Measurements from ENCODE around the gene GABRB1. TPM values are rescaled to one million over a fixed set of nuclear protein-coding genes. Genes with fewer than 3 reads are reported as not detected.
A peak's percentile ranks its signal among the peaks of the same experiment; 100 is the strongest.
"Not testable (repeated sequence)": the region's sequence is repeated elsewhere in the genome, so short reads cannot be mapped to it uniquely, and the experiment has no call there.

GABRB1 gene
- polyA plus RNA-seq, 1 donor: not detected

DNA sequence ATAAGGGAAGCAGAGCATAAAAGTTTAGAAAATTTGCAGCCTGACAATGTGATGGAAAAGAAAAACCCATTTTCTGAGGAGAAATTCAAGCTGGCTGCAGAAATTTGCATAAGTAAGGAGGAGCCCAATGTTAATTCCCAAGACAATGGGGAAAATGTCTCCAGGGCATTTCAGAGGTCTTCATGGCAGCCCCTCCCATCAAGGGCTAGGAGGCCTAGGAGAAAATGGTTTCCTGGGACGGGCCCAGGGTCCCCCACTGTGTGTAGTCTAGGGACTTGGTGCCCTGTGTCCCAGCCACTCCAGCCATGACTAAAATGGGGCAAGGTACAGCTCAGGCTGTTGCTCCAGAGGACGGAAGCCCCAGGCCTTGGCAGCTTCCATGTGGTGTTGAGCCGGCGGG lies 259.5 kb downstream of the GABRB1 start:
- not testable (repeated sequence) for DNase-seq (ENCODE audit: low read depth)

DNA sequence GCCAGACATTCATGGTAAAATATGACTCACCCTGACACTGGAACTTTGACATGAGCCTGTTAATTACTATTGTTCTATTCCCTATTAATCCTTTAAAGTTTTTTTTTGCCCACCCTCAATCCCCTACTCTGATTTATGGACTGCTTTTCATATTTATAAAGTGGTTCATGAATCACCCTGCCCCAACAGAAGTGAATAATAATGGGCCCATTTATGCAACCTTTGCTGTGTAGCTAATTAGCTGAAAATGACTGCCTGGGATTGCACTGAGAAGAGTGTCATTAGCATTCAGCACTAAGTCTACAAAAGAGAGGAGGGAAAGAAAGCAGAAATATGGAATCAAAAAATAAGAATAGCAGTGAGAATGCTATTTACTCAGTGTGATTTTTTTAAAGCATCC lies 277.8 kb downstream of the GABRB1 start:
- DNase-seq (ENCODE audit: low read depth): no peak

DNA sequence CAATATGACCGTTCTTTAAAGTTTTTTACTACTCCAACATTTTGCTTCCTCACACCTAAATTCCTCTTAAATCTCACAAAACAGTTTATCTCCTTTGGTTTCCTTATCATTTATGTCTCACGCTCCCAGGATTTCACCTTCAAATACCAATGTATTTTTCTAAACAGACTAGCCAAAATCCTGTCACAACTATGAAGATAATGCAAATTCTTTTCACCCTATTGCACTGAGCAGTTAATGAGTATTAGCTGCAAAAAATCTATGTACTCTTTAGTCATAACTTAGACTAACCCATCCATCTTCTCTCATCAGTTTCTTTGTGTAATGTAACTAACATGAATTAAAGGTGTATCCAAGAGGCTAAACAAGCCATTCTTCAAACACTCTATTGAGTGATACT lies 280.8 kb downstream of the GABRB1 start:
- DNase-seq (ENCODE audit: low read depth): no peak

DNA sequence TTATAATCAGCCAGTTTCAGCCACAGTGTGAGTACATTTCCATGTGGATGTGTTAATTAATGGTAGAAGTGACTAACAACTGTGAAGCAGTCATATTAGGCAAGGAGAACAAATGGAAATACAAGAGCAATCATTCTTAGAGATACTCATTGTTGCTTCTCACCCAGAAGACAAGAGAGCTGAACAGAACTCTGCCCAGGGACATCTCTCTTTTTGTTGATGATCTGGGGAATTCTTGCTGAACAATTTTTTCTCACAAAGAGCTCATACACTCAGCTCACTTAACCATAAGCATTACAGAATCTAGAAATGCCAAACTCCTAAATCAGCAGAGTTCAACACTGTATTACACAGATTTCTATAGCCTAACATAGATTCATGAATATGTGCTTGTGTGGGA lies 282.0 kb downstream of the GABRB1 start:
- no peak for DNase-seq (ENCODE audit: low read depth)

DNA sequence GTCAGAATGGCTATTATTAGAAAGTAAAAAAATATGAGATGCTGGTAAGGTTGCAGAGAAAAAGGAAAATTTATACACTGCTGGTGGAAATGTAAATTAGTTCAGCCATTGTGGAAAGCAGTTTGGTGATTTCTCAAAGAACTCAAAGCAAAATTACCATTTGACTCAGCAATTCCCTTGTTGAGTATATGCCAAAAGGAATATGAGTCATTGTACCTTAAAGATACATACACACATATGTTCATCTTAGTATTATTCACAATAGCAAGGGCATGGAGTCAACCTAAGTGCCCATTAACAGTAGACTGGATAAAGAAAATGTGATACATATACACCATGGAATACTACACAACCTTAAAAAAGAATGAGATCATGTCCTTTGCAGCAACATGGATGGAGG lies 284.0 kb downstream of the GABRB1 start:
- no peak for DNase-seq (ENCODE audit: low read depth)

DNA sequence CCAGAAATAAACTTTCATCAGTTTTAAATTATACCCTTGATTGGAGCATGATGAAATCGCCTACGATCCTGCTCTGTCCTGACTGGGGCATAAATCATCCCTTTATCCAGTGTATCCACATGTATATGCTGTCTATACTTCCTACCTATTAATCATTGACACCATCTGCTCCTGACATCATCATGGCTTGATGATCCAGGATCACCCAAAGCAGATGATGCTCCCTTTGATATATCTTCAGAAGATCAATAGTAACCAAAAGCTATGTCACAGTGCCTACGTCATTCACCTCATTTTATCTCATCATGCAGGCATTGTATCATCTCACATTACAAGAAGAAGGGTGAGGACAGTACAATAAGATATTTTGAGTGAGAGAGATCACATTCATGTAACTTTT lies 294.7 kb downstream of the GABRB1 start:
- DNase-seq (ENCODE audit: low read depth): no peak

DNA sequence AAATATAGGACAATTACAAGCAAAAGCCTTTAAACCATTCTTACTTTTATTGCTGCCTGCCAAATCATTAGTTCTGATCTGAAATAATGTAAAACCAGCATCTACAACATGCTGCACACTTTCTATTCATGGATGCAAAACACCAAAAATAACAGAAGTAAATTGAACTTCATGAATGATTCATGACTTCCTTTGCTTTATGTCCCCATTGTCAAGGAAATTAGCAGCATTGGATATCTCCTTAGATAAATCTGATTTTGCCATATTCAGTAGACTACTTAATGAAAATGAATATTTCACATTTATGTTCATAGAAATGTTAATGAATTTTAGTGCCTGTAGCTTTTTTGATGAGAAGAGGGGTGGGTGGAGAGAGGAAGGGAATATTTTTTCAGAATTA lies 299.5 kb downstream of the GABRB1 start:
- no peak for DNase-seq (ENCODE audit: low read depth)

DNA sequence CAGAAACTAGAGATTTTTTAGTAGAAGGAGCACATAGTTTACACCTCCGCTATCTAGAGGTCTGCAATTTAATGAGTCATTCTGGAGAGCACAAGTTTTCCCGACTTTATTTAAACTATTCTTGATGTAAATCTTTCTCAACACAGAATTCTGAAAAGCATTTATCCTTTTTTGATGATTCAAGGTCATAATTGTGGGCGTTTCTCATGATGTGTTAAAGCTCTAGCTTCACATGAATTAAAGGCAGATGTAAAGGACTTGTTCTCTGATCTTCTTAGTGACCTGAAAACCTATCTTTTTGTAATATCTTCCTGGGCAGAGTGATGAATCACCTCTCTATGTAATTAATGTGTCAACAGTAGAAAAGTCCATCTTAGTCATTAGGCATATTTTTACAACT lies 303.3 kb downstream of the GABRB1 start:
- no peak for DNase-seq (ENCODE audit: low read depth)

DNA sequence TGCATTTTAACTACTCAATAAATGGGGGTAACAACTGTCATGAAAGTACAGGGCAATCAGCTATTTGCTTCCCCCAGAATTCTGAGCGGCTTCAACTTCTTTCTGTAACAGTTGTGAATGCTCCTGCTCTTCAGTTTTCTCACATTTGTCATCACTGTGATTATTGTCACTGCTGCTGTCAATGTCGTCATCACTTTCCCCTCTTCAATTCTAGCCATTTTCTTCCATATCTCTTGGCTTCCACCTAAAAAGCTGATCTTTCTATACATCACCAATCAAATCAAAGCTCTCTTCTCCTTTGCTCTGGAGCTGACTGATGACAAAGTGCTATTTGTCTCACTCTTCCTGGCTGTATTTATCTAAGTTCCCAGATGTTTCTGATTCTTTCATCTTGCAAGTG lies 306.5 kb downstream of the GABRB1 start:
- no peak for DNase-seq (ENCODE audit: low read depth)

DNA sequence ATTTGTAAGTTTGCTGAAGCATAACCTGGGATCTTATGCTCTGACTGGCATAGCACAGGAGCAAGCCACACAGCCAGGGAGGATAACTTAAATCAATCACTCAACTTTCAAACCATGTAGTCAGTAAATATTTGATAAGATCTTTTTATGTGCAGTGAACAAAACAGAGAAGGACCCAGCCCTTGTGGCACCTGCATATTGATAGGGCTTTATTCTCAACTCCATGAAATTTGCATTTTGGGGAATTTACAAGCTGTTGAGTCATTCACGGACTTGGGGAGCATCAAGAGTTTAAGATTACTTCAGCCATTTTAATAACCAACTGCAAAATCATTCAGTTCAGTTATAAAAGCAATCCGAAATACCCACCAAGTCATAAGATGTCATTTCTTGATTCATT lies 309.5 kb downstream of the GABRB1 start:
- DNase-seq (ENCODE audit: low read depth): no peak

DNA sequence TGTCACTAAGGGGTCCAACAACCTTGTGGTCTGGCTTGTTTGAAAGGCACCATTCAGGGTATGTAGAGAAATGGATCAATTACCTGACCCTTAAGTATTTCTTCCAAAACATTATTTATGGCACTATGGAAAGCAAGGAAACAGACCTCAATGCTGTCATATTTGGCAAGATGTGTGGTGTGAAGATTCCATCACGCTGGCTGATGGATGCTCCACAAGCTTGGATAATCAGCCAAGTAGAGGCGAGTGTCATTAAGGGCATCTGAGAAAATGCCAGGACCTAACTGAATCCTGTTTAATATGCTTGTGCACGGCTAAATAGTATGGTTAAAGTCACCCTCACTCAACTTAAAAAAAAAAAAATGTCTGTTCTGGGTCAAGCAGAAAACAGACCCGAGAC lies 311.4 kb downstream of the GABRB1 start:
- DNase-seq (ENCODE audit: low read depth): no peak

DNA sequence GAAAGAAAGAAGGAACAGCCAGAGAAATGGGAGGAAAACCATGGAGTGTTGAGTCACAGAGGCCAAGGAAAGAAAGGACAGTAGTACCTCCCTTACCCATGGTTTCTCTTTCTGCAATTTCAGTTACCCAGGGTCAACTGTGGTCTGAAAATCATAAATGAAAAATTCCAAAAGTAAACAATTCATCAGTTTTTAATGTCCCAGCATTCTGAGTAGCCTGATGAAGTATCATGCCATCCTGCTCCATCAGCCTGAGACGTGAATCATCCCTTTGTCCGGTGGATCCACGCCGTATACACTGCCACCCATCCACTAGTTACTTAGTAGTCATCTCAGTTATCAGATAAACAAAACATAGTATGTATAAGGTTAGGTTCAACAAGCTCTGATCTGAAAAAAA lies 318.0 kb downstream of the GABRB1 start:
- DNase-seq (ENCODE audit: low read depth): no peak

DNA sequence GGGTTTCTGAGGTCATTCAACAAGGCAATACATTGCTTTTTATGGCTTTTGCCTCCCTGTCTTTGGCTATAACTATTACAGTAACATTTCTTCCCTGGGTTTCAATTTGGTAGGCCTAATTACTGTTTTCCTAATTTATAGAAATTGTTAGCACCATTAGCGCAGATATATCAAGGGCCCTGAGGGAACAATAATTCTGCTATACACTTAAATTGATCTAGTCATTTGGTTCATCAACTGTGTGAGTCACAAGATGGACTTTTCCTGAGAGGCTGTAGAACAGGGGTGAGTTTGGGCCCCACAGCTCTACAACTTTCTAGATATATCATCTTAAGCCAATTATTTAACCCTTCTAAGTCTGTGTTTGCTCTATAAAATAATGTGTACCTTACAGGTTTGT lies 324.2 kb downstream of the GABRB1 start:
- no peak for DNase-seq (ENCODE audit: low read depth)

DNA sequence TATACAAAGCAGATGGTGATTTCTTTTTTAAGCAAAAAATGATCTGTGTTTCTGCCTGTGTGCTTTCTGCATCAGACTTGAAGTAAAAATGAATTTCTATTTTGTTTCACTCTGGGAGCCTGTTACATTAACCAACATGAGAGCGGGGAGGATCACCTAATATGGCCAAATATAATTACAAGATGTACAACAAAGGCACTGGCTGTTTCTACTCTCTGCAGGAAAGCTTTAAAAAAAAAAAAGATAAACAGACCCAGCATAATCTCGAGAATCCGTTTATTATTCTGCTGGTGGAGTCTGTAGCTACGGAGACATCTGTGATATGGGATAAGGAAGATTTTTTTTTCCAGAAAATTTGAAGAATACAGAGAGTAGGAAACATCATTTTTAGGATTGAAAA lies 328.5 kb downstream of the GABRB1 start:
- DNase-seq (ENCODE audit: low read depth): no peak

DNA sequence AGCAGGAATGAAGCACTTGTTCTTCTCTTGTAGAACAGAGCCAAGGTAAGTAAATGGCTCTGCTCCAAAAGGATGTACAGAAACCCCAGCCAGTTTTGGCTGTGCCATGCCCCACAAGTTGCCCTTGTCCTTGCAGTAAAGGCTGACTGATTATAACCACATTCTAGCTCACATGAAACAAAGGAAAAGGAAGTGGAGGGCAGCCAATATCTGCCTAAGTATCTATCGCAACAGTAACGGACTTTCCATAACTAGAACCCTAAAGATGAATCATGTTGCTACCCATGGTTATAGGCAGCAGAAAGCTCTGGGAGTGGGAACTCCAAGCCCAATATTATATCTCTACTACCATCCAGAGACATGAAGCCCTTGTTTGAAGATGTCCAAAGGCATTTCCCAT lies 336.4 kb downstream of the GABRB1 start:
- no peak for DNase-seq (ENCODE audit: low read depth)

DNA sequence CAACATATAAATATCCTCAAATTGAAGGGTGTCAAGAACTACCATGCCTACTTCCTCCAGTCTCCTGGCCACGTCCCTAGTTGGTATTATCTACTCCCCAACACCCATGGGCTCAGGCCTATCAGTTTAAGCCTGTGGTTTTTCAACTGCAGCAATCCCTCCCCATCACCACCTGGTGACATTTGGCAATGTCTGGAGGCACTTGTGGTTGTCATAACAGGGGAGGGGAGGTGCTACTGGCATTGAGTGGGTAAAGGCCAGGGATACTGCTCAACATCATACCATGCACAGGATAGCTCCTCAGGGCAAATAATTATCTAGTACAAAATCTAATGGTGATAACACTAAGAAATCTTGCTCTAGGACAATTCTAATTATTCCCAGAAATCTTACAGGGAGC lies 336.8 kb downstream of the GABRB1 start:
- no peak for DNase-seq (ENCODE audit: low read depth)

DNA sequence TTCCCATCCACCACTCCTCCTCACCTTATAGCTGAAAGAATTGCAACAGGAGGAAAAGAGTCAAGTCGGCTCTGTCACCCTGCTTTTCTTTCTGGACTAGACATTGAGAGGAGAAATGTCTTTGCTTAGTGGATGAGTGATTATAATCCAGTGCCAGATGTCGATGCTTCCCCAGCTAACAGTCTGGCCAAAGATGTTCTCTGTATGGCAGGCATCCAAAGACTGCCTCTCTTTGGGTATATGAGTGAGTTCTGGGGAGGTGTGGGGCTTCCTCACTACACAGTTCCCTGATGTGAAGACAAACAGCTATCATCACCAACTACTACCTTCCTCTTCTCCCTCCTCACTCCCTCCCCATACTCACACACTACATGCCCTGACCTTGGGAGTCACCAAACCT lies 341.2 kb downstream of the GABRB1 start:
- DNase-seq (ENCODE audit: low read depth): no peak

DNA sequence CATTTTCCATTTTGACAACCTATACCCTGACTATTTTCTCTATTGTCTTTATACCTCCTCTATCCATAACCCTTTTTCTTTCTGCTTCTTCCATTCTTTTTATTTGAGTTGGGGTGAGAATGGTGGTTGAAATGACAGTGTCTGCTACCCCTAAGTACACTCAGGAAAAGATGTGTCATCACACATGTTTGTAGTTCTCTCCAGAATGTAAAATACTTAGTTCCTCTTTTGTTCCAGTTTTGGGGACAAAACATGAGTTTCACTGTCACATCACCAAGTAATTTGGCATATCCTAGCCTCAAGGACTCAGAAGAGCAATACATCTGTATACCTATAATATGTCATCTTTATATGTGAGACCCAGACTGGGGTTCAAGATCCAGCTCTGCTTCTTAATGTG lies 341.8 kb downstream of the GABRB1 start:
- DNase-seq (ENCODE audit: low read depth): no peak

DNA sequence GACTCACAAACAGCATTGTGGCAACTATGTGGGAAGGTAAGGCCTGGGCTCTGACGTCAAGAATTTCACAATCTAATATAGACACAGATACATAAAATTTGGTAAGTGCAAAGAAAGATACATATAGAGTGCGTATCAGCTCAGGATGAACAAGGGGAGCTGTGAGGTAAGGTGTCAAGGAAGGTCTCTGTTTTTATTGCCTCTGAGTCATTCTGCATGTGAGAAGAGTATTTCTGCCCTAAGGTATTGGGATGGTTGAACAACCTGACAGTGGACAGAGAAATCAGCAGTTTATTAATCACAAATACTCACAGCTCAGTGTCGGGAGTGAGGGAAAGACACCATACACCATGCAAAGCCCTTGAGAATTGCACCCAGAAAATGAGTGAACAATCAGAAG lies 342.3 kb downstream of the GABRB1 start:
- no peak for DNase-seq (ENCODE audit: low read depth)

DNA sequence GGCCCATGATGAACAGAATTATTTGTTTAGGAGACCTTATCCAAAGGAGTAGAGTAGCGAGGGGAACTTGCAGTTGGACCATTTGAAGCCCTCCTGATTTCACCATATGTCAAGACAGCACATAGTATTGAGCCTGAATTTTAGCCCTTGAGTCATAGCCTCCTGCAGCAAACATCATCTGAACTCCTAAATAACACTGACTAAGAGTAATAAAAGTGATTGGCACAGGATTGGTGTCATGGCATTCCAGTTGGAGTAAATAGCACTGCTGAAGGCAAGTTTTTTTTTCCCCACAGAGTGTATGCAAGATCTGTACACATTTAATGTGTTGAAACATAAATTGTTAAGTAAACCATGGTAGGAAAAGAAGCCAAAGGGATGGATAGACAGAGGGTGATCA lies 343.1 kb downstream of the GABRB1 start:
- no peak for DNase-seq (ENCODE audit: low read depth)

DNA sequence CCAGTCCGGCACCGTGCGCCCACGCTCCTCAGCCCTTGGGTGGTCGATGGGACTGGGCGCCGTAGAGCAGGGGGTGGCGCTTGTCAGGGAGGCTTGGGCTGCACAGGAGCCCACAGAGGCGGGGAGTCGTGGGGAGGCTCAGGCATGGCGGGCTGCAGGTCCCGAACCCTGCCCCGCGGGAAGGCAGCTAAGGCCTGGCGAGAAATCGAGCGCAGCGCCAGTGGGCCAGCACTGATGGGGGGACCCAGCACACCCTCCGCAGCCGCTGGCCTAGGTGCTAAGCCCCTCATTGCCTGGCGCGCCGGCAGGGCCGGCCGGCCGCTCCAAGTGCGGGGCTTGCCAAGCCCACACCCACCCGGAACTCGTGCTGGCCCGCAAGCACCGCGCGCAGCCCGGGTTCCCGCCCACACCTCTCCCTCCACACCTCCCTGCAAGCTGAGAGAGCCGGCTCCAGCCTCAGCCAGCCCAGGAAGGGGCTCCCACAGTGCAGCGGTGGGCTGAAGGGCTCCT lies 346.7 kb downstream of the GABRB1 start:
- DNase-seq (ENCODE audit: low read depth): not testable (repeated sequence)

DNA sequence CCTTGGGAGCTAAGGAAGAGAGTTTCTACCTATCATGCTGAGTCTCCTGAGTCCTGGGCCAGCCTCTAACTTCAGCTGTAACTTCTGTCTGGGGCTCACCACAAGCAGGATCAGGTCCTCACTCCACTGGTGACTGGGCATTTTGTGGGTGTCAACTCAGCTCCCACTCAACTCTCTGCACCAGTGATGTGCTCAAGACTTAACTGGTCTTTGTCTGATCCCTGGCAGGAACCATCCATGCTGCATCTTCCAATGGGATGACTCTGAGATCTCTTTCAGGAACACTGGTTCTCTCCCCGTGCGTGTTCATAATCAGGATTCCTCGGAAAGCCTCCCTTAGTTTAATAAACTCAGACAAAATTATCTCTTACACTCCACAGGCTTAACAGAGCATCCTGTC lies 349.8 kb downstream of the GABRB1 start:
- DNase-seq (ENCODE audit: low read depth): no peak

DNA sequence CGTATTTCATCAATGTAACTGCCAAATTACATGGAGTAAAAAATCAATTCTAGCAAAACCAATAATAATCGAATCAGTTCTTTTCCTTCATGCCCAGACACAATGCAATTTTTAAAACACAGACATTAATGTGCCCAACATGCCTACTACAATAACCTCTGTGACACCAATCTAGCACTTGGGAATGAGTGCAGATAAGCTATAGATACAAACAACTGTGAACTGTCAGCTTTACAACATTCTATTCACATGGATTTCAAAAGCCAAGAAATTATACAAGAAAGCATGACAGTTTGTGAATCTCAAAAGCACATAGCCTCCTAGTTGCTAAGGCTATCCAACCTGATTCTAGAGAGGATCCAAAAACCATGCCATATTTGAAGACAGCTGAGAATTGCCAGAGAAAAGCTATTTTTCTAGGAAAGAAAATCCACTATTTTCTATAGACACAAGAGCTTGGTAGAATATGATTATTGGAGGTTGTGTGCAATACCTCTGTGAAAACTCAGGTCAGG lies 351.5 kb downstream of the GABRB1 start:
- no peak for DNase-seq (ENCODE audit: low read depth)

DNA sequence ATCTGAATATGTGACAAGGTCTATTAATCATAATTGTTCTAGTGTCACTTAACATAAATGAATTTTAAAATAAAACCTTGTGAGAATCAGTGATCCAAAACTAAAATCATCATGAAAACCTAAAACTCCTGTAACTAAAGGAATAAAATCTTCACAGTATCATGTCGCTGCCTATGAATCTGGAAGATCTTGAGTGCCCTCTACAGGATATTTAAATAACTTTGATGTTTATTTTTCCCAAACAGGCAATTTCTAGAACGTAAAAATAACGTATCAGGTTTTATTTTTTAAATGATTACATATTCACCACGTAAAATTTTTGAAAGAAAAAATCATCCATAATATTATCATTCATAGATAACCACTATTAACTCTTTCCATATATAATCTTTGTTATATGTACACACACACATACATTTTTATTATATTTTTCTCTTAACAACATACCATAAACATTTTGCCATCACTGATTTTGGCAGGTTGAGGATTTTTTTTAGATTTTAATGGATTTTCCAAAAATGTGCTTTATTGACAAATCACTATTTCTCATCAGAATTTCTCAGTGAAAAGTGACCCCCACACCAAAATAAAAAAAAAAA lies 352.6 kb downstream of the GABRB1 start:
- peak; percentile 14 for DNase-seq (ENCODE audit: low read depth)
